Progenitor cell of endocrine pancreas (in vitro differentiated cells): ENCODE data around the gene MBOAT2. TPM values are rescaled to one million over a fixed set of nuclear protein-coding genes. Genes with fewer than 3 reads are reported as not detected.
"Not testable (repeated sequence)": the region's sequence is repeated elsewhere in the genome, so short reads cannot be mapped to it uniquely, and the experiment has no call there.

Experiments used
- DNase-seq: peaks from one replicate; pipeline ENCODE4 v3.0.0; 2021; ENCODE audit warnings: low spot score; ENCODE audit not compliant: unreplicated experiment
- H3K27ac Mint-ChIP-seq: 2 replicates; pipeline ENCODE4 v1.8.0; 2021; ENCODE audit warnings: mild to moderate bottlenecking, moderate library complexity, mixed read lengths
- H3K27me3 Mint-ChIP-seq: 2 replicates; pipeline ENCODE4 v1.8.0; 2021; ENCODE audit warnings: mixed read lengths
- H3K36me3 Mint-ChIP-seq: 2 replicates; pipeline ENCODE4 v1.8.0; 2022; ENCODE audit warnings: mixed read lengths; ENCODE audit not compliant: insufficient read depth
- H3K4me1 Mint-ChIP-seq: 2 replicates; pipeline ENCODE4 v1.8.0; 2021; ENCODE audit warnings: low read depth, mixed read lengths
- H3K4me3 Mint-ChIP-seq: 2 replicates; pipeline ENCODE4 v1.8.0; 2021; ENCODE audit warnings: low read depth, mild to moderate bottlenecking, moderate library complexity, mixed read lengths
- H3K9me3 Mint-ChIP-seq: 2 replicates; pipeline ENCODE4 v1.8.0; 2021; ENCODE audit warnings: low read depth, mixed read lengths
- CTCF ChIP-seq: fragments of 200-600 bp; sonication (generic); IDR thresholded peaks from one replicate; pipeline ENCODE4 v1.5.0; 2021; ENCODE audit warnings: antibody characterized with exemption, mild to moderate bottlenecking; ENCODE audit not compliant: unreplicated experiment
- long read RNA-seq: library from polyadenylated mRNA; unstranded; transcript quantifications from one replicate; pipeline ENCODE4 v2.0.0, GENCODE V29; 2020
- total RNA-seq: library from RNA; stranded (reverse); gene quantifications from 2 replicates; pipeline ENCODE4 v1.2.1, GENCODE V29; 2021

Gene MBOAT2
- 49.8 and 58.9 TPM in 2 replicates for total RNA-seq
- long read RNA-seq, full-length matches to known transcripts, result 21 of 46 reads
- long read RNA-seq, partial matches to known transcripts, result 3 of 46 reads
- long read RNA-seq, other reads (novel, unspliced or antisense), result 22 of 46 reads

GRCh38 chr2:9003616-9004337 lies at the start of gene MBOAT2:
MBOAT2 (minus strand) TSS chr2:9003684; CDS start chr2:9003614, 70 bp downstream.
- peak; percentile 89 for DNase-seq
- Mint-ChIP-seq H3K36me3 (peaks cover 1% of the 10 kb centered on the region), H3K4me3 (peak within 1 kb of the TSS; percentile 82), H3K27me3 (no peaks in the 10 kb centered on the region), H3K9me3 (no peaks in the 10 kb centered on the region), H3K4me1 (peaks cover 19% of the 10 kb centered on the region), H3K27ac (peak within 1 kb of the TSS; percentile 98)
- no peak for TF ChIP-seq CTCF

- no peak overlapping the region for H3K4me3 Mint-ChIP-seq
- peaks cover 1% of the 10 kb centered on the region for H3K4me1 Mint-ChIP-seq
- DNase-seq, result no peak
- H3K27me3 Mint-ChIP-seq, result no peaks in the 10 kb centered on the region
- no peak overlapping the region for H3K27ac Mint-ChIP-seq
- no peaks in the 10 kb centered on the region for H3K9me3 Mint-ChIP-seq
- TF ChIP-seq CTCF, result no peak
- no peaks in the 10 kb centered on the region for H3K36me3 Mint-ChIP-seq
Measured at GRCh38 chr2:9052821-9053533, 49.5 kb upstream of the MBOAT2 start.

- H3K4me1 Mint-ChIP-seq, H3K27ac Mint-ChIP-seq, H3K4me3 Mint-ChIP-seq, H3K36me3 Mint-ChIP-seq, H3K9me3 Mint-ChIP-seq, DNase-seq, H3K27me3 Mint-ChIP-seq: not testable (repeated sequence)
Measured at GRCh38 chr2:9051451-9051850, 48.0 kb upstream of the MBOAT2 start.

- Mint-ChIP-seq H3K27me3 (no peaks in the 10 kb centered on the region), H3K9me3 (no peaks in the 10 kb centered on the region), H3K36me3 (no peaks in the 10 kb centered on the region), H3K4me1 (peaks cover 1% of the 10 kb centered on the region), H3K4me3 (no peak overlapping the region), H3K27ac (no peak overlapping the region)
- TF ChIP-seq CTCF, result no peak
- DNase-seq, result no peak
Measured at GRCh38 chr2:9050122-9050809, 46.8 kb upstream of the MBOAT2 start.

- Mint-ChIP-seq H3K36me3 (no peaks in the 10 kb centered on the region), H3K4me3 (no peak overlapping the region), H3K27ac (no peak overlapping the region), H3K9me3 (peaks cover 4% of the 10 kb centered on the region), H3K4me1 (peaks cover 1% of the 10 kb centered on the region), H3K27me3 (no peaks in the 10 kb centered on the region)
- DNase-seq, result no peak
- TF ChIP-seq CTCF, result no peak
Measured at GRCh38 chr2:9045595-9045994, 42.1 kb upstream of the MBOAT2 start.

- H3K9me3 Mint-ChIP-seq, H3K27me3 Mint-ChIP-seq, H3K36me3 Mint-ChIP-seq, DNase-seq, H3K4me1 Mint-ChIP-seq, H3K27ac Mint-ChIP-seq, H3K4me3 Mint-ChIP-seq: not testable (repeated sequence)
Measured at GRCh38 chr2:9043491-9043890, 40.0 kb upstream of the MBOAT2 start.
